ENCODE measurements around the gene C22orf23.

Gene C22orf23

DNA sequence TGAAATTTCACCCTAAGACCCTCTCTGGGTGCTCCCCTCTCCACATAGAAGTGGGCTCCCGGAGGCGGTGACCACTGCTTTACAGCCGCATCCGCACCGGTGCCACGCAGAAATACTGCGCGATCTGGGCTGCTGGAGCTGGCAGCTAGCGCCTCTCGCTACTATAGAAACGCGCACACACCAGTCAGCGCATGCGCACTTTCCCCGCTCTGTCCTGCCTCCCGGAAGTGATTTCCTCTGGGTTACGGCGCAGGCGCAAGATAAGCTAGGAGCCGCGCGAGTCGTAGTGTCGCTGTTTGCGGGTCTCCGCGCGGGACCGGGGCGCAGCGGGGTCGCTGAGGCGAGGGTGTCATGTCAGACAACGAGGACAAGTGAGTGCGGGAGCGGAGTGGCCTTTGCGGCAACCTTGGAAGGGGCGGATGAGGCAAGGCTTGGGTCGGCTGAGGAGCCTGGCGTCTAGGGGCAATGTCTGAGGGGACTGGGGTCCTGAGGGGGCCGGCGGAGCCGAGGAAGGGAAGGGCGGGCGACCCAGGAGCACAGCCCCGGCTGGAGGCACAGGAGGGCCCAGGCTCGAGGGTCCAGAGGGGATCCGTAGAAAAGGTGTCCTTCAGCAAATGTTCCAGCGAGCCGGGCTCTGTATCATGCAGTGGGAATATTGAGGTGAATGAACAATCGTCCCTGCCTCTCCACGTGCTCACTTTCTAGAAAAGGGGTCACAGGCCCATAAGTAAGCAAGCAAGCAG lies at the start of gene C22orf23, which contains the start of gene POLR2F:
Gene C22orf23 (minus strand): TSS at position 165 of the 743 bp plus-strand sequence. CDS start 452 bp downstream, outside the sequence.
Gene POLR2F (plus strand): TSS at position 263 of the 743 bp plus-strand sequence. CDS start 89 bp downstream, at position 352.
- DNase-seq (ENCODE audit: low read depth in 3 of 3): peak; percentile 89 to 95 (median 95)

DNA sequence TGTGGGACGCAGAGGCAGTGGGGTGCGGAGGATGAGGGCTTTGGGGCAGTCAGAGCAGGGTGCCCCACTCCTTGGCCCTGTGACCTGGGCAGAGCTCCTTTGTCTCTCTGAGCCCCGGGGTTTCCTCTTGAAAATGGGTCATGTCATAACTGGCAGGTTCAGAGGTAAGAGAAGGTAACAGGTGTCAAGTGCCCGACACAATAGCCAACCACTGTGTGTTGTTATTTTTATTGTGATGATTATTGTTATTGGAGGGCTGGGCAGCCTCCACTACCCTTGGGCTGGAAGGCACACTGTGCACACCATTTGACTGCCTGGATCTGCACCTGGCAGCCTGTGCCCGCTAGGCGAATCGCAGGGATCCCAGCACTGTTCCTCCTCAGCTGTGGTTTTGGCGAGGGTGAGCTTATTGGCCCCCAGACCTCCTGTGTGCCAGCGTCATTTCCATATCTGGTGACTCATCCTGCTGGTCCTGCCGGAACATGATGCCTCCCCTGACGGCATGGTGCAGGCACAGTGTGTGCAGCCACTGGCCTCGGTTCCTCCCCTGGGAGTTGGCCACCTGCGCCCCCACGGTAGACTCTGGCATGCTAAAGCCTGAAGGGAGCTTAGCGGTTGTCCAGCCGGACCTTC lies 46.4 kb upstream of the C22orf23 start:
- no peak for DNase-seq (ENCODE audit: low read depth in 3 of 3)

DNA sequence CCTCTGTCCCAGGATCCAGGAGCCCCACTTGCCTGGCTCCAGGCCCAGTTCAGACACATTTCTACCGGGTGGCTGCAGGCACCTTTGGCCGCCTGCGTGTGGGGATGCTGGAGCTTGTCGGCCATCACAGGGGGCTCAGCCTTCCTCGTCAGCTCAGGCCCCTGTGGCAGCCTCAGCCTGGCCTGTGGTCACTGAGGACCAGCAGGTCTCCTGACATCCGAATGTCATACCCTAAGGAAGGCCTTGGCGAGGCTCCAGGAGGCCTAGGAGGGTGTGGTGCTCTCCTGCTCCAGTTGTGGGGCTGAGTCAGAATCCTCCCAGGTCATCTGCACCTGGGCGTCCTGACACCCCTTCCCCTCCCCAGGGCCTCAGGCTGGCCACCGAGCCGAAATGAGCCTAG lies 45.8 kb upstream of the C22orf23 start:
- DNase-seq (ENCODE audit: low read depth in 3 of 3): no peak

DNA sequence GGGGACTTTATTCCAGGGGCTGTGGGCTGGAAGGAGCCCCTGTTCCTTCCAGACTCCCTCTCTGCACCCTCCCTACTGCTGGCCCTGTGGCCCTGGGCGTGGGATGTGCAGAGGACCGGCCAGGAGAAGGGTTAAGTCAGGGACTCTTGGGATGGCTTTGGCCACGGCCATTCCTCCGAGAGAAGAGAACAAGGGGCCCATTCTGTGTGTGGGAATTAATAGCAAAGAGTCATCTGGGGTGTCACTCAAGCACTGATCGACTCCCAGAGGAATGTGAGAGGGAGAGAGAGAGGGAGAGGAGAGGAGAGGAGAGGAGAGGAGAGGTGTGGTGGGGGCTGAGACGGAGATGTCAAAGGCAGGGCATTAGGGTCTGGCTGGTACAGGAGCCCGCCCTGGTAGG lies 45.1 kb upstream of the C22orf23 start:
- DNase-seq (ENCODE audit: low read depth in 3 of 3): no peak

DNA sequence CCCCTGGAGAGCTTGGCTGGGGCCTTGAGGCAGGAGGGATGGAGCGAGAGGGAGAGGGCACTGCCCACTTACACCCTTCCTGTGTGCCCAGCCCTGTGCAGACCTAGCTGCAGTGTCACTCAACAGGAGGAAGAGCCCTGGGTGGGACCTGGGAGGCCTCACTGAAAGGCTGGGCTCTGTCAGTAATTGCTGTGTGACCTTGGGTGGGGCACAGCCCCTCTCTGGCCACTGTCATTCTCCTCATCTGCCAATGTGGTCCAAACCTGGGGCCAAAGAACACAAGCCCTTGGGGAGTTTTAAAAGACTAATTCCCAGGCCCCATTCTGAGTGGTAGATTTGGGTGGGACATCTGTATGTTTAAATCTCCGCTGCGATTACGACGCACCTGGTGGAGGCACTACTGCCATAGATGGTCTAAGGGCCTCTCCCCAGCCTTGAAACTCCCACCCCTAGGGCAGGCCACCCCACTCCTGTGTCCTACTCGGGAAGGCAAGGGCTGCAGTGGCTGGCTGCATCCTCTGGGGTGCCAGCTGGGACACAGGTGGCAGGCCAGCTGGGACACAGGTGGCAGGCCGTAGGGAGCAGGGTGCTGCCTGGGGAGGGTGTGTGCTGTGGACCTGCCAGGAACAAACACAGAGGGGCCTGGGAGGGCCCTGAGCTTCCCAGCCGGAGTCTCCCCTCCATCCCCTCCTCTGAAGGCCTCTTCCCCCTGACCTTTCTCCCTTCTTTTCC lies 43.3 kb upstream of the C22orf23 start:
- DNase-seq (ENCODE audit: low read depth in 3 of 3): no peak

DNA sequence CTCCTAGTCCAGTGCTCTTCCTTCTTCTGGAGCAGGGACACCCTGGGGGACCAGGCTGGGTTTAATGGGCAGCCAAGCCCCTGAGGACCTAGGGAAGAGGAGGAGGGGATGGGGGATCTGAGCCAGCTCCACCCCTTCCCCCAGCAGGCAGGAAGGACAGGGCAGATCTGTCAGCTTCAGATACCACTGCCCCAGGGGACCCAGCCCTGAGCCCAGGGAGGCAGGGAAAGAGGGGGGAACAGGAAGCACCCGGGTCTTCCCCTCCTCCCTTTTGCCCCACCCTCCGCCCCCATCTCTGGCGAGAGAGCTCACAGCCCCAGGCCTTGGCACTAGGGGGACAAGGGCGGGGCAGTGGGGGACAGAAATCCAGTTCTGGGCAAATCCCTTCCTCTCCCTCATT lies 42.7 kb upstream of the C22orf23 start:
- no peak for DNase-seq (ENCODE audit: low read depth in 3 of 3)

DNA sequence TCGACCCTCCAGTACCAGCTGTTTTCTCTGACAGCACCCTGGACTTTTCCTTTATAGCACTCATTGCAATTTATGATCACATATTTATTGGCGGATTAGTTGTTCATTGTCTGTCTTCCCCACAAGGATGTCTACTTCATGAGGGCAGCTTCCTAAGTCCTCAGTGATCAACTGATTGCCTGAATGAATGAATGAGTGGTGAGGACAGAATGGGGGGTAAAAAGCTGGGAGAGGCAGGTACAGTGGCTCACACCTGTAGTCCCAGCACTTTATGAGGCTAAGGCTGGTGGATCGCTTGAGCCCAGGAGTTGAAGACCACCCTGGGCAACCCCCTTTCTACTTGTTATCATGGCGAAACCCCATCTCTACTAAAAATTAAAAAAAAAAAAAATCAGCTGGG lies 42.1 kb upstream of the C22orf23 start:
- no peak for DNase-seq (ENCODE audit: low read depth in 3 of 3)

DNA sequence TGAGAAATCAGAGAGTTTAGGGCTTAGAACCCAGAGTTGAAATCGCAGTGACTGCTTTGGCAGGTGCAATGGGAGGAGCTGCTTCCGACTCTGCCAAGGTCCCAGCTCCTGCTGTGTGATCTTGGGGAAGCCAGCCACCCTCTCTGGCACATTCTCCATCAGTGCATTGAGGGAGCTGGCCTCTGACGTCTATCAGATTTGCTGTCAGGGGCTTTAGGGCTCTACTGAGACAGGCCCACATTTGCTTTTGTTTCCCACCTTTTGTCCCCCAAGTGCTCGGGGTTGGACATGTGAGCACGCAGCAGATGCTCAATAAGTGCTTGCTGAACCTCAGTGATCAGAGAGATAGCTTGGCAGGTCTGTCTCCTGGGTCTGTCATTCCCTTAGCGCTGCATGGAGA lies 41.6 kb upstream of the C22orf23 start:
- DNase-seq (ENCODE audit: low read depth in 3 of 3): no peak

DNA sequence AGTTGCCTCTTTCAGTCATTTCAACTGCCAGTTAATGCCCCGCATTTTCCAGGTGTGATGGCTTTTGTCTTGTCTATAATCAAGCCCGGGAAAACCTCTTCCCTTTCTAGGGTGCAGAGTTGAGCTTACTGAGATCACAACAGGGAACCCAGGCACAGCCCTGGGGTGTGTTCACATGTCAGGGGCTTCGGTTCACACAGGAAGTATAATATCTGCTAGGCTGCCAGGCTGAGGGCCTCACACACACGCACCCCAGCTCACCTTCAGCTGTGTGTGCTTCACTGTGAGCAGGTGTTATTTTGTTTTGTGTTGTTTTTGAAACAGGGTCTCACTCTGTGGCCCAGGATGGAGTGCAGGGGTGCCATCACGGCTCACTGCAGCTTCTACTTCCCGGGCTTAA lies 40.6 kb upstream of the C22orf23 start:
- no peak for DNase-seq (ENCODE audit: low read depth in 3 of 3)

DNA sequence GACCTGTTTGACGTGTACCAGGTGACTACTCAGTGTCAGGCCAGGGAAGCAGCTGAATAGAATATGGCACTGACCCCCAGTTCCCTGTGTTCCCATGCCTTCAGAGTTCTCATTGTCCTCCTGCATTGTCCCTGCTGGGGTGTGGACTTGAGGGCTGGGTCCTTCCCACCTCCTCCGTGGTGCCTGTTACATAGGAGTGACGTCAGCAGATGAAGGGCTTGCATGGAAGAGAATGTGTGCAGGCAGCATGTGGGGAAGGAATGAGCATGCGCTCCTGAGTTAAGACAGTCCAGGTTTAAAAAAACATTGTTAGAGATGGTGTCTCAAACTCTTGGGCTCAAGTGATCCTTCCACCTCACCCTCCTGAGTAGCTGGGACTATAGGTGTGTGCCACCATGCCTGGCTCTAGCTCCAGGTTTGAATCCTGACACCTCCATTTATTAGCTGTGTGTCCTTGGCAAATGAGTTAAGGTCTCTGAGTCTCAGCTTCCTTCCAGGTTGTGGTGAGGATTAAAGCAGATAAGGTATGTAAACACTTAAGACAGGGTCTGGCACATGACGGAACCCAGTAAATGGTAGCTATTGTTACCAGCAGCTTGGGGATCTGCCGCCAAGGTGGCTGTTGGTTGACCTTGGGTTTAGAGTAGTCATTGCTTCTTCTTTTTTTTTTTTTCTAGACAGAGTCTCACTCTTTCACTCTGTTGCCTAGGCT lies 38.5 kb upstream of the C22orf23 start:
- no peak for DNase-seq (ENCODE audit: low read depth in 3 of 3)

DNA sequence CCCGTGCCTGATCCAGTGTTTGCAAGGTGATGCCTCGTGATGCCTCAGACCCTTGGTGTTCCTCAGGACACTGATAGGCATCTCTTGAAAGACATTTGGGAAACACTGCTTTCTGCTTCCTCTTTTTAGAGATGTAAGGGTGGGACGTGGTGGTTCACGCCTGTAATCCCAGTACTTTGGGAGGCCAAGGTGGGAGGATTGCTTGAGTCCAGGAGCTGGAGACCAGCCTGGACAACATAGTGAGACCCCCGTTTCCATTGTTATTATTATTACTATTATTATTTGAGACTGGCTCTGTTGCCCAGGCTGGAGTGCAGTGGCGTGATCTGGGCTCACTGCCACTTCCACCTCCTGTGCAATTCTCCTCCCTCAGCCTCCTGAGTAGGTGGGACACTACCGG lies 37.5 kb upstream of the C22orf23 start:
- no peak for DNase-seq (ENCODE audit: low read depth in 3 of 3)

DNA sequence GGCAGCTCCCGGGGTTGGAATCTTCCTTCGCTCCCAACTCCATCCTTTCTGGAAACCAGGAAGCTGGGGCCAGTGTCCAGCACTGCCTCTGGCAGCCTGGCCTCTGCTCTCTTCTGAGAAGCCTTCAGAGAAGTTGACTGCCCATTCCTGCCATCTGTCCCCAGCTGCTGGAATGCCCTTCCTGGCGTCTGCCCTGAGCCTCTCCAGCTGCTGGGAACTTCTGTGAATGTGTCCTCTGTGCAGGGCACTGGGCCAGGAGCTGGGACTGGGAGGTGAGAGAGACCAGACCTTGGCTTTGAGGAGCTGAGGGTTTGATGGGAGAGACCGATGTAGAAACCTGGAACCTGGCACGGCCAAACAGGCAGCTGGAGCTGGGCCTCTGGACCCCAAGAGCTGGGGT lies 36.9 kb upstream of the C22orf23 start:
- no peak for DNase-seq (ENCODE audit: low read depth in 3 of 3)

DNA sequence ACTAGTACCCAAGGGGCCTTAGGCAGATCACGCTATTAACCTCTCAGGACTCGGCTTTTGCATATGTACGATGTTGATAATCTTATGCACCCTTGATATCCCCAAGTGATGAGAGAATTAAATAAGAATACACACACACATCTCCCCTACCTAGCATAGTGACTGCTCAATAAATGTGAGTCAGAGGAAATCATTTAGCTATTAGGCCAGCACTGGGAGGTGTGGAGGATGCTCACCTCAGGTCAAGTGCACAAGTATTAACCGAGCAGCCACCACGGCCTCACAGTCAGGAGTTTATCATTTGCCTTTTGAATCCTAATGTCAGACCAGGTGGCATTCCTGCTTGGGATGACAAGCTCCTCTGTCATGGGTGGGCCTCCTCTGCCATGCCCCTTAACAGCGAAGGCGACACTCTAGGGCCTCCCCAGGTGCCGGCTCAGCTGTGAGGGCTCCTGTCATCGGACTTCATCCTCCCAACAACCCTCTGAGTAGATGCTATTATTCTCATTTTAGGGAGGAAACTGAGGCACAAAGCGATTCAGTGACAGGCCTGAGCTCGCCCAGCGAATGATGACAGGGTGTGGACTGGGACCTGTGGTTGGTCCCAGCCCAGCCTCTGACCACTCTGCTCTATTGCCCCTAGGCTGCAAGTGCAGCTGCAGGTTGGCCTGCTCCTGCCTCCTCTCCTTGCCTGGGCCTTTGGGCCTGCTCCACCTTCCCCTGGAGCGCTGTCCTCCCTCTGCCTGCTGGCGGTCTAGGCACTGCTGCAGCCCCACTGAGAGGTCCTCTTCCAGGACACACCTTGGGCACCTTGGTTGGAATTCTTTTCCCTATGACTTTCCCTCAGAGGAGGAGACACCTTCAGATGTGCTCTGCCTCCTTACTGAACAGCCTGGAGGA lies 36.0 kb upstream of the C22orf23 start:
- DNase-seq (ENCODE audit: low read depth in 3 of 3): no peak

DNA sequence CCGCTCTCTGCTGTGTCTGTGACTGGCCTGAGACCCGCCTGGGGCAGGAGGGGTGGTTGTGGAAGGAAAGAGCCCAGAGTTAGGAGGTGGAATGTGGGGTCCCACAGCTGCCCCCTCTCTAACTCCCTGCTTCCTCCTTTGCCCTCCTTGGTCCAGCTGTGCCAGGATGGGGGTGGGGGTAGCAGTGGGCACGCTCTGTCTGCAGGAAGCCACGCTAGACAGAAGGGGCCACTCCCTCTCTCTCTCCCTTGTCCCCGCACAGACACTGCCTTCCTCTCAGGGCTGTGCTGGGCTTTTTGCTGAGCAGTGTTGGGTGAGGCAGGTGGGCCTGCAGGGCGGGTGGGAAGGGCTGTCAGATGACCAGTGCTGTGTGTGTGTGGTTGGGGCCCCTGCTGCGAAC lies 33.0 kb upstream of the C22orf23 start:
- no peak for DNase-seq (ENCODE audit: low read depth in 3 of 3)

DNA sequence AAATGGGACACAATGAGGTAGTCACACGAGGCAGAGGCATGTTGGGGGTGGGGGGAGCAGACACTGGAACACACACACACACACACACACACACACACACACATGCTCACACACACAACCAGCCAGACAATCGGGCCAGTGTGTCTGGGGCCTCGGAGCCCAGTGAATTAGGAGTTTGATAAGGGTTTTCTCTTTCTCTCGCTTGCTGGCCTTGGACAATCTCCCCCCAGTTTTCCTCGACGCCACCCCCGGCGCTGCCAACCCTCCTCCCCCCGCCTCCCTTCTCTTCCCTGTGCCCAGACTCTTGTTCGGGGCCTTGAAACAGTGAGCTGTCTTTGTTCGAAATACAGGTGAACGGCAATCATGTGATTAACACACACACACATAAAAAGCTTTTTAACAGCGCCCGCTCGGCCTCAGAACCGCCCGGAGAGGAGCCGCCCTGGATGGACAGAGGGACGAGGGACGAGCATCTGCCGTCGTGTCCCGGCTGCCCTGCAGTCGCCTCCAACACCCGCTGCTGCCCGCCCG lies 32.4 kb upstream of the C22orf23 start:
- DNase-seq (ENCODE audit: low read depth in 3 of 3): no peak

DNA sequence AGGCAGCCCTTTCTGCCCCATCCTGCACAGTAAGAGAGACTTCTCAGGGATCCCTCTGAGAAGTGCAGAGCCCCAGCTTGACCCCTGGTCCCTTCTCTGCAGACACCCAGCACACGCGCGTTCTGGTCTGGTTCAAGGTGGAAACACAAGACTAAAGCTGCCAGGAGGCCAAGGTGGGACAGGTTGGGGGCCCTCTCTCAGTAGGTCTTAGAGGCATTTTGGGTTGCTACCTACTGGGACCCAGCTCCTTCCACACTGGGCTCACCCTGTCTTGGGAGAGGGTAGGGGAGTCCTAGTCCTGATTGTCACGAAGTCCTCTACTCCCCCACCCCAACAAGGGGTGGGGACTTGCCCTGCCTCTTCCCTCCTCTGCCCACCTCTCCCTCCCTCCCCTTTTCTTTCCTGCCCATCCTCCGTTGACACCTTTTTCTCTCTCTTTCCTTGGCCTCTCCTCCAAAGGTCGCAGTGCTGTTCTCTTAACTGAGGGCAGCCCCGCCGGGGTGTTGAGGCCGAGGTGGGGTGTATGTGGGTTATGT lies 31.7 kb upstream of the C22orf23 start:
- DNase-seq (ENCODE audit: low read depth in 3 of 3): no peak

DNA sequence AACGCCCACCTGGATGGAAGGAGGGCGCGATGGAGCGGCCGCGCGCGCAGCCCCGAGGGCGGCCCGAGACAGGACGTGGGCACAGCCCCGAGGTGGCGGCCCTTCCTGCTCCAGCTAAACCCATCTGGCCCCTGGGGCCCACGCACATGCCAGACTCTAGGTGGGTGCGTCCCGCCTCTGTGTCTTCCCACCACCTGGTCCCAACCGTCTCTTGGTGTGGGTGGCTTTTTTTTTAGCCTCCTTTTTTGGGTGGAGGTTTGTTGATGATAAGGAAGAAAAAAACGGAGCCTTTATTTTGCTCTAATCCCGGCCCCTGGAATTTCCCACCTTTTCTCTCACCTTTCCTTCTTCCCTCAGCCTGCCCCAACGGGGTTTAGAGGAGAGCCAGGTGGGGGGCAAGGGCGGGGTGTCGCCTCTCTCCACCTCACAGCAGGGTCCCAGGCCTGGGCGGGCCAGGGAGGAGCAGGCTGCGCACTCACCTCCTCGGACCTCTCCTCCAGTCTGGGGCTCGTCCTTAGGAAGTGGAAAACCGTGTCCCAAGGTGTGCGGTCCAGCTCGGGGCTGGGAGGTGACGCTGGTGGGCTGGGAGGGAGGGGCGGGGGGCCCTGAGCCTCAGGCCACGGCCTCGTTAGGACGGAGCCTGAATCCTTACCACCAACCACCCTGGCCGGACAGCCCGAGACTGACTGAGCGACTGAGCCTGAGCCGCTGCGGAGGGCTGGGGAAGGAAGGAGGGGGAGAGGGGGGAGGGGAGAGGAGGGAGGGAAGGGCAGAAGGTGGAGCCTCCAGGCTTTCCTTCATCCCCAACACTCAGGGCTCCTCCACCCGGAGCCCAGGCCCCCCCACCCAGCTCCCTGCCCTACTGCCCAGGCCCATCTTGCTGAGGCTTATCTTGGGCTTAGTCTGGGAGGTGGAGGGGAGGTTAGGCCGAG lies 30.7 kb upstream of the C22orf23 start, which contains the start of gene SOX10:
Gene SOX10 (minus strand): TSS at position 696 of the 932 bp plus-strand sequence. CDS start 771 bp downstream, outside the sequence.
- DNase-seq (ENCODE audit: low read depth in 3 of 3): no peak

DNA sequence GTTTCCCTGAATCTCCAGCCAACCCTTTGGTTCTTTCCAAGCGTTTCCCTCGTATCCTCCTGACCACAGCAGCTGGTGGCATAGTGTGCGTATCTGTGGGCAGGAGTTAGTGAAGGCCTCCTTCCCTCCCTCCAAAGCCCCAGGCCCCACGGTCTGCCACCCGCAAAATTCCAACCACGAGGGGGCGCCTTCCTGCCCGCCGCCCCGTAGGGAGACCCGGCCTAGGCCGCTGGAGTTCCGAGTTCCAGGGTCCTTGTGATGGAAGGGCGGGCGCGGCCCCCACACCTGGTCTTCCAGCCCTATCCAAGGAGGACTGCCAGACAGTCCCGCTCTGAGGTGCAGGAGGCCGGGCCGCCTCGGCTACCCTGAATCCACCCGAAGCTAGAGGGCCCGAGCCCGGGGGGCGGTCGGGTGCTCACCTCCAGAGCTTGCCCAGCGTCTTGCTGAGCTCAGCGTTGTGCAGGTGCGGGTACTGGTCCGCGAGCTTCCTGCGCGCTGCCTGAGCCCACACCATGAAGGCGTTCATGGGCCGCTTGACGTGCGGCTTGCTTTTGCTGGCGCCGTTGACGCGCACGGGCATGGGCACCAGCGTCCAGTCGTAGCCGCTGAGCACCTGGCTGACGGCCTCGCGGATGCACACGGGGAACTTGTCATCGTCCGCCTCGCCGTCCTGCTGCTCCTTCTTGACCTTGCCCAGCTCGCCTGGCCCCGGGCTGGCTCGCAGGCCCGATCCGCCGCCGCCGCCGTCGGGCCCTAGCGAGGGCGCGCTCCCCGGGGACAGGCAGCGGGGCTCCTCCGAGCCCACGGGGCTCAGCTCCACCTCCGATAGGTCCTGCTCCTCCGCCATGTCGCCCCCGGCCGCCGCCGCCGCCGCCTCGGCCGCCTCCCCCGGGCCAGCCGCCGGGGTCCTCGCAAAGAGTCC lies 29.8 kb upstream of the C22orf23 start:
- no peak for DNase-seq (ENCODE audit: low read depth in 3 of 3)

Measured in stimulated activated CD4-positive, alpha-beta T cell treated with anti-CD3 and anti-CD28 coated beads, TNF-alpha, amount 100 ng/mL, for 24 hours (primary cell).